Hematopoietic multipotent progenitor cell treated with erythropoietin and hydrocortisone succinate and interleukin-3 and kit ligand, for 17 days (in vitro differentiated cells): ENCODE results near the gene KRT5.
"Not testable (repeated sequence)": the region's sequence is repeated elsewhere in the genome, so short reads cannot be mapped to it uniquely, and the experiment has no call there.

Source experiments
- DNase-seq: peaks from one replicate; pipeline ENCODE4 v3.0.0-alpha.2; 2015; ENCODE audit warnings: low spot score

Gene KRT5

DNA sequence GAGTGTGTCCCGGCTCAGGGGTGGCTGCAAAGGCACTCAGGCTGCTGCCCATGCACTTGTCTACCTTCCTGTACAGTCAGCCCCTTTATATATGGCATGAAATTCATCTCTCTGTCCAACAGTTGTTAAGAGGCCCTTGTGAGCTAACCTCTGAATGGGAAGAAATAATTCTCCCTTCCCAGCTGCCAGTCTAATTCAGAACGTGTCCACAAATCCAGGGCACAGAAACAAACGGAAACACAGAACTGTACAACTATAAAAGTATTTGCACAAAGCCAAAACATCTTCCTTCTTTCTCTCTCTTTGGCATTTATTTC lies 849 bp downstream of the KRT5 start:
- DNase-seq = no peak

DNA sequence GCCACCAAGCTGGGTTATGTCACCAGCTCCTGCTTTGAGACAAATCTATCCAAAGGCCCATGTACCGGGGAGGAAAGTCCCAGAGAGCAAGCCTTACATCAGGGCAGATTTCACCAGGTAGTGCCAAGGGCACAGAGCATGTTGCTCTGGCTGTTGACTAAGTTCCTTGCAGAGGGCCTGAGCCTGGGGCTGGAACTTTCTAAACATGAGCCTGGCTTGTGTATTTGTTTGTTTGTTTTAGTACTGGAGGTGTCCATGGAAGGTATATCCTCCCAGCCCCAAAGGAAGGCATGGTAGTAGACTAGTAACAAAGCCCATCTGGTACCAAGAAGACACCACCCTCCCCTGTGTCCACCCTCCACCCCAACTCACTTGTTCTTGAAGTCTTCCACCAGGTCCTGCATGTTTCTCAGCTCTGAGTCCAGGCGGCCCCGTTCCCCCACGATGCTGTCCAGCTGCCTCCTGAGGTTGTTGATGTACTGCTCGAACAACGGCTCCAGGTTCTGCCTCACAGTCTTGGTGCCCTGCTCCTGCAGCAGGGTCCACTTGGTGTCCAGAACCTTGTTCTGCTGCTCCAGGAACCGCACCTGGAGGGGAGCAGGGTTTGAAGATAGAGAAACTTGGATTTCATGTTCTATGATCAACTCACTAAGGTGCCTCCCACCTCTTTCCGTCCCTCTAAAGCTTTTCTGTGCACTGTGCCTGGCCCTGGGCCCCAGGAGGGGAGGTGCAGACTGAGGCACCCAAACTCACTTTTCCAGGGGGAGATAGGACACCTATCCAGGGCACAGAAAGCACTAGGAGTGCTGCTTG lies 1.4 kb downstream of the KRT5 start:
- no peak for DNase-seq

DNA sequence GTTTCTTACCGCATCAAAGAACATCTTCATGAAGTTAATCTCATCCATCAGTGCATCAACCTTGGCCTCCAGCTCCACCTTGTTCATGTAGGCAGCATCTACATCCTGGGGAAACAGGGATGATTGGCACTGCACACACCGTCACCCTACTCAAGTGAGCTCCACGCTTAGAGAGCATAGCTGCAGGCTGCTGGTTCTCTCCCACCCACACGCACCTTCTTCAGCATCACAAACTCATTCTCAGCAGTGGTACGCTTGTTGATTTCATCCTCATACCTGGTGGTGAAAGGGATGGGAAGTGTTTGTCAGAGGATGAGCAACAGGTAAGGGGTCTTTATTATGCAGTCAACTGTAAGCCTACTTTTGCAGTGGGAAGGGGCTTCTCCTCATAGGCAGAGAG lies 2.3 kb downstream of the KRT5 start:
- DNase-seq = no peak

DNA sequence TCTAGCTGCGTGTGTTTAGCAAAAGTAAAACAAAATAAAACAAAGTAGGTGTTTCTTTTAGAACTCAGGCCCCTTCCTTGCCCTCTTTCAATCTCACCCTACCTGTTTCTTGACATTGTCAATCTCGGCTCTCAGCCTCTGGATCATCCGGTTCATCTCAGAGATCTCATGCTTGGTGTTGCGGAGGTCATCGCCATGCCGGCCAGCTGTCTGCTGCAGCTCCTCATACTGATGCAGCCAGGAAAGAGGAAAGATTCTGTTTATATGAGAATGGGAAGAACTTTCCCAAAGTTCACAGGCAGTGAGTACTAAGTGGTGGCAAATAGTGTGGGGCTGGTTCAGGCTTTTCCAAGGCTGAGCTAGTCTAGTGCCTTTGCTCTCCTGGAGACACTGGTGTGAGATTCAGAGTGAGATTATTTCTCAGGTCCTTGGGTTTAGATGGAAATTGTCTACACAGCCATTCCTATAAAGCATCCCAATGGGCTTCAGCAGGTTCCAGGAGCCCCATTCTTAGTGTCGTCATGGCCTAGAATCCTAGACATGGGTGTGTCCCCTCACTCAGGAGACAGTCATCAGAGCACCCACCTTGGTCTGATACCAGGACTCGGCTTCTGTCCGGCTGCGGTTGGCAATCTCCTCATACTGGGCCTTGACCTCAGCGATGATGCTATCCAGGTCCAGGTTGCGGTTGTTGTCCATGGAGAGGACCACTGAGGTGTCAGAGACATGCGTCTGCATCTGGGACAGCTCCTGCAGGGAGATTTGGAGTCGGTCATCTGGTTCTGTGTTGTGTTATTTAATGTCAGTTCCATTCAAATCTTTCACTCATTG lies 3.0 kb downstream of the KRT5 start:
- DNase-seq = no peak

DNA sequence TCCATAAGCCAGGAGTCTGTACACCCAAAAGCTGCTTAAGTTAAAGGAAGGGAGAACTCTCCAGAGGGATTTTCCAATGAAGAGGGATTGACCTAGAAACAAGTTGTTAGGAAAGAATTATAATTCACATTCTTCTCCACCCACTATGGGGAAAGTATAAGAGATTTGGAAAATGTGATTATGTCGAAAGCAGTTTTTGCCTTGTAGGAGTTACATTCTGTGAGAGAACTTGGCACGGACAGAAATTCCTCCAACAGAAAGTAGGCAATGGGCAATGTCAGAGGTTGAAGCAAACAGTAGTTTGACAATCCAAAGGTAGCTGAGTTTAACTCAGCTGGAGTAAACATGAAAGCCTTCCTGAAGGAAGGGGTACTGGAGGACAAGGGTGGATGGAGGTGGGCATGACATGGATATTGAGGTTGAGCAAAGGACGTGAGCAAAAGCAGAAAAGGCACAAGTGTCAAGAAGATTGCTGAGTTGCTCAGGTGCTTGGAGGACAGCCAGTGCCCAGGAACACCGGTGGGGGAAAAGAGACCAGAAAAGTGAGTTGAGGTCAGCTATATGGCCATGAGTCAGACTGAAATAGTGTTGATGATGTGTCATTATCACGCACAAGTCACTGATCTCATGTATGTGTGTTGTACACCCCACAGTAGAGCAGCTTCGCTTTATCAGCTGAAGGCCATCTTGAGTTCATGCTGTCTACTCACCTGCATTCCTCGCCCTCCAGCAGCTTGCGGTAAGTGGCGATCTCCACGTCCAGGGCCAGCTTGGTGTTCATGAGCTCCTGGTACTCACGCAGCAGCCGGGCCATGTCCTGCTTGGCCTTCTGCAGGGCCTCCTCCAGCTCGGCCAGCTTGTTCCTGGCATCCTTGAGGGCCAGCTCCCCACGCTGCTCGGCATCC lies 4.0 kb downstream of the KRT5 start:
- DNase-seq = no peak

DNA sequence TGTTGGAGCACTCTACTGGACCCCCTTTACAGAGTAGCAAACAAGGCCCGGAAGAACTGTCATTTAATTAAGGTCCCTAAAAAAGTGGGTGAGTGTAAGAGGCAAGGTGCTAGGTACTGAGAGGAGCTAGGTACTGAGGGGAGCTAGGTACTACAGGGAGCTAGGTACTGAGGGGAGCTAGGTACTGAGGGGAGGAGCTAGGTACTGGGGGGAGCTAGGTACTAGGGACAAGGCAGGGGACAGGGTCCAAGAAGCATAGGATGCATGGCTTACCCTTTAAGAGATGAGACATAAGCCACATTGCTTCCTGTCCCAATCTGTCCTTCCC lies 4.9 kb downstream of the KRT5 start:
- no peak for DNase-seq

DNA sequence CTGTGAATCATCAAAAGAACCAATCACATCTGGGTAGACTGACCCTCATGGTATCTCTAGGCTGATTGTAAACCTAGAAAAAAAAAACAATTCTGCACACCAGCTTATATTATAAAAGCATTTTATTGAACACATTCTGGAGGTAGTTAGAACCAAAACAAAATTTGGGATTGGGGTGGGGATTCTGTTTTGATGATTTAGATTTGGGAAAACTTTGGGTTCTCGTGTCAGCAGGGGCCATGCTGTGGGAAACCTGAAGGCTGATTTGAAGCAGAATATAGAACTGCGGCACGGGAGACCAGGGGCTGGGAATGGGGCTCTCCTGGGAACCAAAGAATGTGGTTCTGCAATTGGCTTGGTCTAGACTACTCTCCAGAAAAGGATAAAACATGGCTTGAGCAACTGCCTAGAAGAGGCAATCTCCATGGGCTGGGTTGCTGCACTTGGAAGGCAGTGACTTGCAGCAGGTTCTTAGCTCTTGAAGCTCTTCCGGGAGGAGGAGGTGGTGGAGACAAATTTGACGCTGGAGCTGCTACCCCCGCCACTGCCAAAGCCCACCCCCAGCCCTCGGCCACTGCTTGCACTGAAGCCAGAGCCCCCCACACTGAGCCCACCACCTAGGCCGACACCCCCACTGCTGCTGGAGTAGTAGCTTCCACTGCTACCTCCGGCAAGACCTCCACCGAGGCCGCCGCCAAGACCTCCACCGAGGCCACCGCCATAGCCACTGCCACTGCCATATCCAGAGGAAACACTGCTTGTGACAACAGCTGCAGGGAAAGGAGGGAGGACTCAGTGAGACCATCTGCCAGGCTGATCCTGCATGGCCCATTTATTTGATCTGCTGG lies 5.5 kb downstream of the KRT5 start:
- DNase-seq = no peak

DNA sequence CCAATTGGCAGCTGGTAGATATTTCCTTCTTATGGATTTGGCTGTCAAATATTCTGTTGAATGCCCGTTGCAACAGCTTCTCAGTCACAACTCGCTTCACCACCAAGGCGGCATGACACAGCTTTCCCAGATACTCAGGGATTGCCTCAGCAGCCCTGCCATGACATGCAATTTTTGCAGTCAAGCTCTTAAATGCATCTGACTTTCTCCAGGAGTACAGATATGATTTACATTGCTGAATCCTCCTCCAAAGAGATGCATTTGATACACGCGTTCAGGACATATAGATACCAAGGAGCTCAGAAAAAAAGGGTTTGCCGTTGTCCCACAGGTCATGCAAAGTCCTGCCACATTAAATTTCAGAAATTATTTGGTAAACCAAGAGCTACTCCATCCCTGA lies 6.5 kb downstream of the KRT5 start:
- DNase-seq = no peak

DNA sequence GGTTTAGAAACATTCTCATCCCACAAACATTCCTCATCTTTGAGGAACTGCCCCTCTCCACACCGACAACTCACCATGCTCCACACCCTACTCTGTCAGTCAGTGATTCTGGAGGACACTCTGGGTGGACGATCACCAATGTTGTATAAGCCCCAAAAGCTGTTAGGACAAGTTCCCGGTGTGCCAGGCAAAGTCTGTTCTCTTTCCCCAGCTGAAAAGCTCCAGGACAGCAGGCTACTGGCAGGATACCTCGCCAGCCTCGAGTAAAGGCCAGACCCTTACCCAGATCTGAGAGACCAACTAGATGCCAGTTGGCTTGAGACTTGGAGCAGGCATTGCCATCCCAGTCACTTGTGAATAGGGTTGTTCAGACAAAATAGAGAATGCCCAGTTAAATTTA lies 12.0 kb downstream of the KRT5 start:
- no peak for DNase-seq

DNA sequence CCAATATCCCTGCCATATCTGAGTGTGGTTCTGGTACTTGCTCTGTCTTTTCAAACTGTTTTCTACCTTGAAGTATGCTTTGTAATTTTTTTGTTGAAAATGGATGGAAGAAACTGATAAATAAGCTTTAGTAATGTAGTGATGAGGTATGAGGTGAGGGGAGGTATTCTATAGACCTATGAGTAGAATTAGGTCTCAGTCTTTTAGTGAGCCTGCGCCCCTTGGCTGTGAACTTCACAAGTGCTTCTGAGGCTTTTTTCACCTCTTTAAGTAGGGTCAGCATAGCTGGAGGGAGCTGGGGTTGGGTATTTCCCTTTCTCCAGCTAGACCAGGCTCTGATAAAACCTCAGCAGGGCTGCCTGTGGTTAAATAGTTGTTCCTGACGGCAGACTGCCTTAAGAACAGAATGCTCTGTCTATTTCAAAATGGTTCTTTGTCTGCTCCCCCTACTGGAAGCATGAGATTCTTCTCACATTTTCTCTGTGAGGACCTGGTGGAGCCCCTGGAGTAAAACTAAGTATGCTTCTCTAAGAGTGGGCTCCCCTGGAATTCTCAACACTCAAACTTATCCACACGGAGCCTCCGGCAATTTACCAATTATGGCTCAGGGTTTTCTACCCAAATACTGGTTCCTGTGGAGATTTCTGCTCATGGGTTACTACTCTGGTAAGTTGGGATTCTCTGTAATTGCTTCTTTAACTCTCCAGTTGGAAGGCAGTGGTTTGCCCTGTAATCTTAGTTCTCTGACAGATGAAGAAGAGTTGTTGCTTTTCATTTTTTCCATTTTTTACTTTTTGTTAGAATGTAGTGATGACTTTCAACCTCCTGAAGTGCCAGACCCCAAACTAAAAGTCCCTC lies 13.1 kb downstream of the KRT5 start:
- DNase-seq = no peak

DNA sequence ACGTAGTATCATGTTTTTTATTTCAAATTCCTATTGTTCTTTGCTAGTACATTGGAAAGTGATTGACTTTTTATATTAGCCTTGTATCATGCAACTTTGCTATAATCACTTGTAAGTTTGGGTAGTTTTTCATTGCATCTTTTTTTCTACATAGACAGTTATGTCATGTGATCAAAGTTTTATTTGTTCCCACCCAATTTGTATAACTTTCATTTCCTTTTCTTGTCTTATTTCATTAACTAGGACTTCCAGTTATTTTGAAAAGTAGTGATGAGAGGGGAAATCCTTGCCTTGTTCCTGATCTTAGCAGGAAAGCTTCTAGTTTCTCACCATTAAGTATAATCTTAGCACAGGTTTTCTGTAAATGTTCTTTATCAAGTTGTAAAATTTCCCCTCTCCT lies 17.3 kb downstream of the KRT5 start:
- DNase-seq = no peak

DNA sequence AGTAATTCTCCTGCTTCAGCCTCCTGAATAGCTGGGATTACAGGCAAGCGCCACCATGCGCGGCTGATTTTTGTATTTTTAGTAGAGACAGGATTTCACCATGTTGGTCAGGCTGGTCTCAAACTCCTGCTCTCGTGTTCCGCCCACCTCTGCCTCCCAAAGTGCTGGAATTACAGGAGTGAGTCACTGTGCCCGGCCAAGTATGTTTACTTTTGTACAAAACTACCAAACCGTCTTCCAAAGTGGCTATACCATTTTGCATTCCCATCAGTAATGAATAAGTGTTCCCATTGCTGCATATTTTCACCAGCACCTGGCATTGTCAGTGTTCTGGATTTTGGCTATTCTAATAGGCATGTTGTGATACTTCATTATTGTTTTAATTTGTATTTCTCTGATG lies 18.7 kb downstream of the KRT5 start:
- DNase-seq = no peak

DNA sequence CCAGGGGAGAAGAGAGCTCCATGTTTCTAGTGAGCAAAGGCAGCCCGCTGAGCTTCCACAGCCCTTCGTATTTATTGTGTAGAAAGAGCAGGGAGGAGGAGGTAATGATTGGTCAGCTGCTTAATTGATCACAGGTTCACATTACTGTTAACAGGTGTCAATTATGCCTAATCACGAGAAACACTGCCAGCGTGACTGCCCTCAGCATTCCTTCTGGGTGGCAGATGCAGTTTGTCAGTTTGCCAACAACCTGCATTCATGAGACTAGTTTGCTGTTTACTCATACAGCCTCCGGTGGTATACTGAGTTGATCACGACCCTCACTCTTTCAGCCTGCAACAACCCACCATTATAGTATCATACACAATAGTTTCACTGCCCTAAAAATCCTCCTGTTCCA lies 19.6 kb downstream of the KRT5 start:
- DNase-seq = not testable (repeated sequence)

DNA sequence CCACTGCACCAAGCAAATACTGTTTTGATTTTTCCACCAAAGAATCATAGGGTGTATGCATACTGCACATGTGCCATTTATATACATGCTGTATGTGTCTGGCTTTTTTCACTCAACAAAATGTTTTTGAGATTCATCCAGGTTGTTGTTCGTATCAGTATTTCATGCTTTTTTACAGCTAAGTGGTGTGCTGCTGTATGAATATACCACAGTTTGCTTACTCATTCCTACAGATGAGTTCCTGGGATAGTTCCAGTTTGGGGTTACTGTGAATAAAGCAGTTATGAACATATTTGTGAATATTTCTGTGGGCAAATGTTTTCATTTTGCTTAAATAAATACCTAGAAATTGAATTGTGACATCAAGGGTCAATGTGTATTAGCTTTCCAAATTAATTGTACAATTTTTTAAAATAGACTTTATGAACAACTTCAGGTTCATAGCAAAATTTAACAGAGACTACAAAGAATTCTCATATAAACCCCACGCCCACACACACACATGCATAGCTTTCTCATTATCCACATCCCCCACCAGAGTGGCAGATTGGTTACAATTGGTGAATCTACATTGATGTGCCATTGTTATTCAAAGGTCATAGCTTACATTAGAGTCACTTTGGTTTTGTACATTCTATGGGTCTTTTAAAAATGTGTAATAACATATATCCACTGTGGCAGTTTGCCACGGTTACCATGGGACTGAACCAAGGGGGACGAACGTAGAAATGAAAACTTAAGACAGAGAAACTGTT lies 20.2 kb downstream of the KRT5 start:
- DNase-seq = no peak

DNA sequence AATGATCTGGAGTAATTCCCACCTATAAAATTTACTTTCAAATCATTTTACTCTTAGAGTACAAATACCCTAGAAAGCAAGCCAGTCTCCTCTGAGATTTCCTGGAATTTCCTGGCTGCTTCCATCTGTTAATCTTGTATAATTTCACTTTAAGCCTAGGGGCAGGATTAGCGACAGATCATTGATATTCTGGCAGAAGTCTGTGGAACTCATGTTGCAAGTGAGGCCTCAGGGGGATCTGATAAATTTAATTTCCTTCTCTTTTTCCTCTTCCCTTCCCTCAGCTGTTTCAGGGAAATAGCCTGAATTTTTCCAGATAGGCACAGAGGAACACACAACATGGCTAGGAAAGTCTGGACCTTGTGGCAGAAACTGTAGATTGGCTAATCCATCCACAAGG lies 21.2 kb downstream of the KRT5 start:
- no peak for DNase-seq

DNA sequence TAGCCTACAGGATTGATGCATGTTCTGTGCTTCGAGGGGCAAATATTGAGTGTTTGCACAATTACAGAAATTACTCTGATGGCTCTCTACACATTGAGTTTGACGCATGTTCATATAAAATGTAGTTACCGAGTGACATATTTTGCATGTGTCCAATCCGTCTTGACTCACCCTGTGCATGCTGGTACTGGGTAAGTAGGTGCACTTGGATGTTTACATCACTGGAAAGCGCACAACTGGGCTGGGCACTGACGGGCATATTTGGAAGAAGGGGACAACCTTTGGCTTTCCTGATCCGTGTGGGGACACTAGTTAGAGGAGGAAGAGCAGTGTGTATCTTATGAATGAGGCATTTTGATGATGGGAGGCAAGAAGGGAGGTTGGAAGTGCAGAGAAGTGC lies 22.2 kb downstream of the KRT5 start:
- DNase-seq = no peak

DNA sequence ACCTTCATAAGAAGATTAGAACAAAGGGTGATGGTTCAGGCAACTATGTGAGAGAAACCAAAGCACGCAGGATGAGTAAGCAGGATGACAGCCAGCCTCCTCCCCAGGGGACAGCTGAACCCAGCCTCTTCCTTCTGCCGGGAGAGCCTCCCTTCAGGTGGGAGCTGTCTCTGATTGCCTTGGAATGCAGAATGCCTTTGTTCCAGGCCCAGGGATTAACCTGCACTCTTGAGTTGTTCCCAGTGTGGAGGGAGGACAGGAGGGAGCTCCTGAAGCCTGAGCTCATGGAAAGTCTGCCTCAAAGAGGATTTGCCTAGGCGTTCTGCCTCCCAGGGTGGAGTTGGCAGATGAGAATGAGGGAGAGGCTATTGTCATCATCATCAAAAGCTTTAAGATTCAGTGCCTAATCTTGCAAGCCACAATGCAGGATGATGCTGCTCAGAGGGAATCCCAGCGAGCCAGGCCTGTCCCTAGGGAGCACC lies 23.6 kb downstream of the KRT5 start:
- DNase-seq = no peak

DNA sequence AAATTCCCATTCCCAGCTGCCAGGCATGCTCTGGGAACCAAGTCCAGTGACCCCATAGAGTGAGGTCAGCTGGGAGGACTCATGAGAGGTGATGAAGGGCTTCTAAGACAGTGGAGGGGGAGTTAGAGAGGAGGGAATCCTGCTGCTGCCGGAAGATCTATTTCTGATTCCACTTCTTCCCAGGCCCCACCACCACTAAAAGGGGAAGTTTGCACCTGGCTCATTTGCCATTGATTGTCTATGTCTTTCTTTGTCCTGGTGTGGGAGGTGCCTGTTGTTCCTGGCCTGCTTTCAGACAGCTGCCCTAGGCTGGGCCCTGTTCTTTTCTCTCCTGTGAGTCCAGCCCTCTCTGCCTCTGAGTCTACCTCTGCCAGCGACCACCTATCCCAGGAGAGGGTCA lies 24.1 kb downstream of the KRT5 start:
- DNase-seq = no peak

DNA sequence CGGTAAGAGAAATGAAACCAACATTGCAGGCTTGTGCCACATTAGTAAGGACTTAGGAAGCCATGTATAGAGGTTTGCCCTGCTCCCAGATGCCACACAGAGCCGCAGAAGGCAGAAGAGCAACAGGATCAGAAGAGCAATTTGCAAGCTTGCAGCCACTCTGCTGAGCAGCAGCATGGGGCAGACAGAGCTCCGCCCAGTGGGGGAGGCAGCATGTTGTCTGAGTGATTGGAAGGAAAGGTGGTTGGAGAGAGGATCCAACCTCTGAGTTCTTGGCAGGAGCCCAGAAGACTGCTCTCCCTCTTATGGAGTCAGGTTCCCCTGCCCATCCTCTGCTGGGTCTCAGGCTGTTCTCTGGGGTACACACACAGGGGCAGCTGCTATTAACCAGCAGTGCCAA lies 24.8 kb downstream of the KRT5 start:
- DNase-seq = no peak

DNA sequence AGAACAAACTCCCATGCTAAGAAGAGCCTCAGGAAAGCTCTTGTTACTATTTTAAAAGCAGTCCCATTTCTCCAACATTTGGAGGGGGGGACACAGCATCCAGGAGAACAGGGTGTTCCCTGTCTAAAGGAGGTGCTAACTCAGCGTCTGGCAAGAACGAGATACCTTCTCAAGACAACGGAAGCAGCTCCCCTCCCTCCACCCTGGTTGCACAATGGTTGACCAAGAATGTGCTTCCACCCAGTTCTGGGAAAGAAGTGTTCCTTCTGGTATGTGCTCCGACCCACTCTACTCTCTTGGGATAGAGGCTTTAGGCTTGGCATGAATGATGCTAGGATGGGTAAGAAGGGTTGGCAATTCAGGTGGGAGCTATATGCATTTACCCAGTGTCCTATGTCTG lies 25.7 kb downstream of the KRT5 start:
- DNase-seq = no peak
